Keratinocyte (primary cell): ENCODE results near the gene PRAMEF9. TPM values are rescaled to one million over a fixed set of nuclear protein-coding genes. Genes with fewer than 3 reads are reported as not detected.
"Not testable (repeated sequence)": the region's sequence is repeated elsewhere in the genome, so short reads cannot be mapped to it uniquely, and the experiment has no call there.

ENCODE experiments used
- DNase-seq: peaks from one replicate; pipeline ENCODE4 v3.0.0-alpha.2; 2011; ENCODE audit warnings: low read depth, missing footprints, low spot score
- FAIRE-seq: peaks from 2 replicates; lab custom pipeline; 2011; peaks lifted over from hg19 to GRCh38; lab: Jason Lieb, UNC
- H2AFZ ChIP-seq: 2 replicates; pipeline ENCODE4 v1.6.0; 2012; ENCODE audit warnings: low read length, control low read depth, inconsistent platforms; ENCODE audit not compliant: control insufficient read depth
- H3K27ac ChIP-seq: 2 replicates; pipeline ENCODE4 v1.5.1; 2011; ENCODE audit warnings: low read length; ENCODE audit not compliant: control insufficient read depth, insufficient read depth
- H3K27me3 ChIP-seq: 3 replicates; pipeline ENCODE4 v1.6.0; 2011; ENCODE audit warnings: low read length; ENCODE audit not compliant: control insufficient read depth, insufficient read depth; ENCODE audit errors: extremely low read depth
- H3K36me3 ChIP-seq, 2 experiments: 2 replicates in 1 of 2; 3 replicates in 1 of 2; pipeline ENCODE4 v1.5.1; 2011; ENCODE audit warnings: low read length in 2 of 2, mild to moderate bottlenecking in 1 of 2; ENCODE audit not compliant: control insufficient read depth in 2 of 2, insufficient read depth in 2 of 2; ENCODE audit errors: extremely low read depth in 1 of 2
- H3K4me1 ChIP-seq: 3 replicates; pipeline ENCODE4 v1.5.1; 2011; ENCODE audit warnings: low read length; ENCODE audit not compliant: control insufficient read depth, insufficient read depth; ENCODE audit errors: extremely low read depth
- H3K4me2 ChIP-seq: 3 replicates; pipeline ENCODE4 v1.6.0; 2011; ENCODE audit warnings: low read depth, low read length; ENCODE audit not compliant: control insufficient read depth, insufficient read depth; ENCODE audit errors: extremely low read depth
- H3K4me3 ChIP-seq, 3 experiments: fragments of 200-600 bp in 1 of 3; sonication (generic) in 1 of 3; 2 replicates in 2 of 3; 3 replicates in 1 of 3; pipeline ENCODE4 v1.5.1; 2011 to 2016; ENCODE audit warnings: low read length in 3 of 3, mild to moderate bottlenecking in 3 of 3, control low read depth in 2 of 3, inconsistent platforms in 1 of 3, low read depth in 1 of 3, mixed read lengths in 1 of 3, mixed run types in 1 of 3, moderate library complexity in 1 of 3; ENCODE audit not compliant: control insufficient read depth in 2 of 3, insufficient read depth in 2 of 3; ENCODE audit errors: extremely low read depth in 1 of 3
- H3K79me2 ChIP-seq: 2 replicates; pipeline ENCODE4 v1.6.0; 2012; ENCODE audit warnings: low read length; ENCODE audit not compliant: control insufficient read depth, insufficient read depth
- H3K9ac ChIP-seq: 3 replicates; pipeline ENCODE4 v1.6.0; 2011; ENCODE audit warnings: low read length; ENCODE audit not compliant: control insufficient read depth, insufficient read depth; ENCODE audit errors: extremely low read depth
- H3K9me1 ChIP-seq: 3 replicates; pipeline ENCODE4 v1.6.0; 2011; ENCODE audit warnings: low read length; ENCODE audit not compliant: control insufficient read depth, insufficient read depth; ENCODE audit errors: extremely low read depth
- H3K9me3 ChIP-seq: 2 replicates; pipeline ENCODE4 v1.5.1; 2012; ENCODE audit warnings: low read depth, low read length; ENCODE audit not compliant: control insufficient read depth
- H4K20me1 ChIP-seq: 3 replicates; pipeline ENCODE4 v1.6.0; 2011; ENCODE audit warnings: low read length; ENCODE audit not compliant: control insufficient read depth, insufficient read depth; ENCODE audit errors: extremely low read depth
- EZH2 ChIP-seq: IDR thresholded peaks from one replicate; pipeline ENCODE4 v1.6.1; 2012; ENCODE audit warnings: inconsistent platforms, mild to moderate bottlenecking, low read length, moderate library complexity
- dilution Hi-C: fragments of 300-500 bp; cut with MboI; formaldehyde crosslinking; loops from one replicate; pipeline ENCODE4 v1.7.0; 2020; ENCODE audit warnings: low sequenced_read_pairs; ENCODE audit not compliant: extremely low pct_ligation_motif_present
- polyA plus RNA-seq, 5 experiments: library from polyadenylated mRNA; depleted of rRNA in 3 of 5; stranded (reverse) in 3 of 5; stranded (forward) in 1 of 5; unstranded in 1 of 5; fragments of >200 nt; gene quantifications; 1 replicate in 1 of 5; 2 replicates in 3 of 5; 3 replicates in 1 of 5; pipeline versions ENCODE4 v1.2.1 to v1.2.3, GENCODE V29; 2011 to 2012; ENCODE audit warnings: missing spikeins in 2 of 5, low read depth in 1 of 5, low replicate concordance in 1 of 5
- TF ChIP-seq, protein P1 (sequence below), 3 experiments: IDR thresholded peaks in 1 of 3; conservative IDR thresholded peaks in 1 of 3; optimal IDR thresholded peaks in 1 of 3; 2 replicates in 2 of 3; 3 replicates in 1 of 3; pipeline versions ENCODE3 to v1.5.1; 2011; ENCODE audit warnings: low read length in 3 of 3, mild to moderate bottlenecking in 3 of 3, moderate library complexity in 2 of 3, control low read depth in 1 of 3, inconsistent platforms in 1 of 3; ENCODE audit not compliant: insufficient read depth in 2 of 3; ENCODE audit errors: extremely low read depth in 1 of 3

PRAMEF9 gene
- polyA plus RNA-seq, 1 donor (not counting 4 experiments of a cell fraction or from before 2014, with no cell fraction given), result not detected

DNA sequence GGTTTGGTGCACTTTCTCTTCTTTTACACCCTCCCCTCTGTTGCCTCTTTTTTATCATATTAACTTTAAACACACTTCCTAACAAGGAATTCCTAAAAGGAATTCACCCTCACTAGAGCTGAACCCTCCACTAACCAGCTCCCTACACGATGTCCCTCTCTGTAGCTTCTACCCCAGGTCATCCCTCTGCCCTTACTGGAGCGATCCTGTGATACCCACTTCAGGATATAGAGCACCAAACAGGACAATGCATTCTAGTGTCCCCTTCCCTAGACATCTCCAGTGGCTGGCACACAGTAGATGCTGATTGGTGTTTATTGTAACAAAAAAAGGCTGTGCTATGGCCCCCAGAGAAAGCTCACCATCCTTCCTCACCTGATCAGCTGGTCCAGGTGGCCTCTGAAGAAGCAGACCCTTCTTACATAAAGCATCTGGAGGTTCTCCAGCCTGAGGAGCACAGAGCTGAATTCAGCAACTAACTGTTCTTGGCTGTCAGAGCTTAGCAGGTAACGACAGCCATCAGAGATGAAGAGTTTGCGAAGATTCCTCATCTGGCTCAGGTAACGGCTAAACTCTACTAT, 52.9 kb downstream of the PRAMEF9 start:
- no peak overlapping the region for H3K4me2 ChIP-seq
- TF ChIP-seq, protein P1, sequence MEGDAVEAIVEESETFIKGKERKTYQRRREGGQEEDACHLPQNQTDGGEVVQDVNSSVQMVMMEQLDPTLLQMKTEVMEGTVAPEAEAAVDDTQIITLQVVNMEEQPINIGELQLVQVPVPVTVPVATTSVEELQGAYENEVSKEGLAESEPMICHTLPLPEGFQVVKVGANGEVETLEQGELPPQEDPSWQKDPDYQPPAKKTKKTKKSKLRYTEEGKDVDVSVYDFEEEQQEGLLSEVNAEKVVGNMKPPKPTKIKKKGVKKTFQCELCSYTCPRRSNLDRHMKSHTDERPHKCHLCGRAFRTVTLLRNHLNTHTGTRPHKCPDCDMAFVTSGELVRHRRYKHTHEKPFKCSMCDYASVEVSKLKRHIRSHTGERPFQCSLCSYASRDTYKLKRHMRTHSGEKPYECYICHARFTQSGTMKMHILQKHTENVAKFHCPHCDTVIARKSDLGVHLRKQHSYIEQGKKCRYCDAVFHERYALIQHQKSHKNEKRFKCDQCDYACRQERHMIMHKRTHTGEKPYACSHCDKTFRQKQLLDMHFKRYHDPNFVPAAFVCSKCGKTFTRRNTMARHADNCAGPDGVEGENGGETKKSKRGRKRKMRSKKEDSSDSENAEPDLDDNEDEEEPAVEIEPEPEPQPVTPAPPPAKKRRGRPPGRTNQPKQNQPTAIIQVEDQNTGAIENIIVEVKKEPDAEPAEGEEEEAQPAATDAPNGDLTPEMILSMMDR (optimal IDR thresholded peaks at IDR 0.05 in 1 of 3, IDR thresholded peaks at IDR 0.05 in 1 of 3, conservative IDR thresholded peaks at IDR 0.05 in 1 of 3; ENCODE audit: extremely low read depth in 1 of 3, insufficient read depth in 2 of 3, low read length in 3 of 3), result no peak
- TF ChIP-seq EZH2, result no peak
- H3K4me3 ChIP-seq, result no peak overlapping the region

DNA sequence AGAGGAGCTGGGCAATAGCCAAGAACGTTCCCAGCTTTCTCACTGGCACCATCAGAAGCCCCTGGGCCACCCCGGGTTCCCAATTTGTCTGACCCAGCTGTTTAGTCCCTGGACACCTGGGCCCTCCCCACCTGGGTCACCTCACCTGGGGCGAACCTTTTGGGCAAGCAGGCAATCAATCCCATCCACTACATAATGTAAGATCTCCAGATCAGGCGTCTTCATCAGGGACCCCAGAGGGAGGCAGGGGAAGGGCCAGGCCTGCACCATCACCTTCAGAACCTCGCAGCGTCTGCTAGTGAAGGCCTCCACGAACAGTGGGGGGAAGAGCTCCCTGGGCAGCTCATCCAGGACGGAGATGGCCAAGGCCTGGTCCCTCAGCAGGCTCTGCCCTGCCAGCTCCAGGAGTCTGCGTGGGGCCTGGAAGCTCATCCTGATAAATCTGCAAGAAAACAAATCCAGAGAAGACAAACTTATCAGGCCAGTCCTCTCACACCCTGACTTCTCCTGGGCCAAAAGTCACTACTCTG, 54.1 kb downstream of the PRAMEF9 start, which contains the start of gene PRAMEF18:
Gene PRAMEF18 (minus strand): TSS at position 480 of the 530 bp plus-strand sequence. CDS start 48 bp downstream, at position 432.
- H3K27ac ChIP-seq, H3K4me2 ChIP-seq, H3K9me1 ChIP-seq, H3K79me2 ChIP-seq, H3K9ac ChIP-seq, H4K20me1 ChIP-seq, H3K27me3 ChIP-seq, FAIRE-seq, H3K4me3 ChIP-seq, H2AFZ ChIP-seq, dilution Hi-C loops, H3K36me3 ChIP-seq, H3K9me3 ChIP-seq, DNase-seq, H3K4me1 ChIP-seq: not testable (repeated sequence)

More for the DNA sequence above, 52.9 kb downstream of the PRAMEF9 start:
- dilution Hi-C loops, result no loop called here
- H3K9me3 ChIP-seq, result no peaks in the 10 kb centered on the region
- no peaks in the 10 kb centered on the region for H3K27me3 ChIP-seq
- no peak overlapping the region for H3K27ac ChIP-seq
- no peaks in the 10 kb centered on the region for H4K20me1 ChIP-seq
- H3K9me1 ChIP-seq, result no peaks in the 10 kb centered on the region
- H2AFZ ChIP-seq, result no peak overlapping the region
- FAIRE-seq, result no peak
- H3K9ac ChIP-seq, result no peak overlapping the region
- no peaks in the 10 kb centered on the region for H3K4me1 ChIP-seq
- no peak for DNase-seq
- H3K36me3 ChIP-seq, result no peaks in the 10 kb centered on the region
- H3K79me2 ChIP-seq, result no peaks in the 10 kb centered on the region

DNA sequence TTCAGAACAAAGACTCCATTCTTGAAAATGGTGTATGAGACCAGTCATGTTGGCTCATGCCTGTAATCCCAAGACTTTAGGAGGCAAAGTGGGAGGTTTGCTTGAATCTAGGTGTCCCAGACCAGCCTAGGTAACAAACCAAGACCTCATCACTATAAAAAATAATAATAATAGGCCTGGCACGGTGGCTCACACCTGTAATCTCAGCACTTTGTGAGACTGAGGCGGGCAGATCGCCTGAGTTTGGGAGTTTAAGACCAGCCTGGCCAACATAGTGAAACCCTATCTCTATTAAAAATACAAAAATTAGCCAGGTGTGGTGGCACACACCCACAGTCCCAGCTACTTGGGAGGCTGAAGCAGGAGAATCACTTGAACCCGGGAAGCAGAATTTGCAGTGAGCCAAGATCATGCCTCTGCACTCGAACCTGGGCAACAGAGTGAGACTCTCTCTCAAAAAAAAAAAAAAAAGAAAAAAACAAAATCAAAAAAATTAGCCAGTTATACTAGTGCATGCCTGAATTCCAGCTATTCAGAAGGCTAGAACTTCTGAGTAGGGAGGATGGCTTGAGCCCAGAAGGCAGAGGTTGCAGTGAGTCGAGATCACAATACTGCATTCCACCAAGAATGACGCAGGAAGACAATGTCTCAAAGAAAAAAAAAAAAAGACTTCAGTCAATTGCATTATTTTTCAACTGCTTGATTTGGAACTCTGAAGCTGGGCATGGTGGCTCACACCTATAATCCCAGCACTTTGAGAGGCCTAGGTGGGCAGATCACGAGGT, 55.8 kb downstream of the PRAMEF9 start:
- H3K9me3 ChIP-seq, H3K9me1 ChIP-seq, H3K4me3 ChIP-seq, H3K4me2 ChIP-seq, H3K27me3 ChIP-seq, H3K79me2 ChIP-seq, dilution Hi-C loops, H3K4me1 ChIP-seq, H3K36me3 ChIP-seq, H3K27ac ChIP-seq, H4K20me1 ChIP-seq, FAIRE-seq, DNase-seq, H2AFZ ChIP-seq, H3K9ac ChIP-seq: not testable (repeated sequence)
